Measurements from ENCODE around the gene URB2.

Gene URB2

GRCh38 chr1:229582715-229583114 lies 43.3 kb upstream of the URB2 start:
- Histone ChIP-seq H3K9me3 (ENCODE audit: control insufficient read depth, insufficient read depth, low read depth, low read length) (no peaks in the 10 kb centered on the region), H3K4me3 (ENCODE audit: low read depth, low read length) (no peak overlapping the region), H3K27ac (ENCODE audit: extremely low read depth, low read depth, low read length) (no peak overlapping the region), H3K4me1 (ENCODE audit: control insufficient read depth, insufficient read depth, low read length) (peaks cover 9% of the 10 kb centered on the region), H3K36me3 (ENCODE audit: control insufficient read depth in 2 of 2, insufficient read depth in 1 of 2, low read length in 2 of 2) (no peaks in the 10 kb centered on the region)
- ChIA-PET POLR2A (interaction anchor here (1.1 to 1.6 kb wide), 2 partner anchors 10 to 24 kb away, joined by 3 to 7 read pairs; partner anchors contain the start of gene ABCB10), CTCF (interaction anchor here (0.8 to 1.9 kb wide), 2 partner anchors 12 to 24 kb away, joined by 3 to 8 read pairs; partner anchors contain the start of gene ABCB10)
- TF ChIP-seq MZF1 (tag by site-specific recombination; IDR thresholded peaks at IDR 0.05; ENCODE audit: borderline replicate concordance) (no peak; the same call in 1 of the 2 replicates), ZNF521 (tag by site-specific recombination; IDR thresholded peaks at IDR 0.05) (no peak), ZNF624 (tag by site-specific recombination; IDR thresholded peaks at IDR 0.05) (no peak), PRDM4 (tag by site-specific recombination; IDR thresholded peaks at IDR 0.05) (no peak), OSR2 (tag by site-specific recombination; IDR thresholded peaks at IDR 0.05) (no peak), ZNF140 (tag by site-specific recombination; IDR thresholded peaks at IDR 0.05) (peak; percentile 54; the same call in 1 of the 2 replicates), ZNF202 (tag by site-specific recombination; IDR thresholded peaks at IDR 0.05; ENCODE audit: borderline replicate concordance) (0 out of 2 replicates have a peak, but pooled peaks have one; percentile 80), ZNF394 (tag by site-specific recombination; IDR thresholded peaks at IDR 0.05; ENCODE audit: borderline replicate concordance) (0 out of 2 replicates have a peak, but pooled peaks have one; percentile 69), ZNF629 (tag by site-specific recombination; IDR thresholded peaks at IDR 0.05) (0 out of 2 replicates have a peak, but pooled peaks have one; percentile 16), ZNF404 (tag by site-specific recombination; IDR thresholded peaks at IDR 0.05) (peak; percentile 79; the same call in 1 of the 2 replicates), ZNF561 (tag by site-specific recombination; IDR thresholded peaks at IDR 0.05; ENCODE audit: borderline replicate concordance) (no peak), ZXDB (tag by site-specific recombination; IDR thresholded peaks at IDR 0.05) (no peak), ZNF600 (tag by site-specific recombination; IDR thresholded peaks at IDR 0.05) (no peak), ZNF26 (tag by site-specific recombination; IDR thresholded peaks at IDR 0.05) (no peak), PATZ1 (tag by site-specific recombination; IDR thresholded peaks at IDR 0.05) (no peak), ZBTB1 (tag by site-specific recombination; IDR thresholded peaks at IDR 0.05) (no peak), KLF7 (tag by site-specific recombination; IDR thresholded peaks at IDR 0.05; ENCODE audit: borderline replicate concordance) (no peak; the same call in 1 of the 2 replicates), ZNF23 (tag by site-specific recombination; IDR thresholded peaks at IDR 0.05; ENCODE audit: borderline replicate concordance) (no peak), ZNF354C (tag by site-specific recombination; IDR thresholded peaks at IDR 0.05; ENCODE audit: borderline replicate concordance, low read depth) (0 out of 2 replicates have a peak, but pooled peaks have one; percentile 36), ZNF658 (tag by site-specific recombination; IDR thresholded peaks at IDR 0.05) (no peak), ZNF214 (tag by site-specific recombination; IDR thresholded peaks at IDR 0.05; ENCODE audit: borderline replicate concordance) (no peak; the same call in 1 of the 2 replicates), ZNF223 (tag by site-specific recombination; IDR thresholded peaks at IDR 0.05) (no peak), REST (tag by site-specific recombination; IDR thresholded peaks at IDR 0.05) (peak; percentile 49; the same call in 1 of the 2 replicates), ZBTB7A (tag by site-specific recombination; IDR thresholded peaks at IDR 0.05; ENCODE audit: low read depth) (no peak)
